Tibial nerve (tissue), 4 donors: ENCODE measurements around the gene UBXN2A. TPM values are rescaled to one million over a fixed set of nuclear protein-coding genes. Genes with fewer than 3 reads are reported as not detected.

Experiments
- DNase-seq, 2 donors: peaks; one replicate each; pipeline ENCODE4 v3.0.0-alpha.2; 2019; ENCODE audit warnings: low spot score in 2 of 2
- H3K27ac ChIP-seq, 4 donors: fragments of 200-600 bp; sonication (generic) in 3 of 4; one replicate each; pipeline ENCODE4 v1.5.1; 2017 to 2019; ENCODE audit warnings: mild to moderate bottlenecking in 1 of 4
- H3K27me3 ChIP-seq, 2 donors: fragments of 200-600 bp; sonication (generic) in 1 of 2; one replicate each; pipeline versions ENCODE4 v1.5.1 to v1.6.0; 2017 to 2019
- H3K36me3 ChIP-seq, 3 donors: fragments of 200-600 bp; sonication (generic); one replicate each; pipeline ENCODE4 v1.5.1; 2018 to 2019
- H3K4me1 ChIP-seq, 4 donors: fragments of 200-600 bp; sonication (generic) in 3 of 4; one replicate each; pipeline ENCODE4 v1.5.1; 2017 to 2019
- H3K4me3 ChIP-seq, 4 donors: fragments of 200-600 bp; sonication (generic) in 3 of 4; one replicate each; pipeline ENCODE4 v1.5.1; 2017 to 2019; ENCODE audit warnings: mild to moderate bottlenecking in 1 of 4, moderate library complexity in 1 of 4
- H3K9me3 ChIP-seq, 4 donors: fragments of 200-600 bp; sonication (generic) in 3 of 4; one replicate each; pipeline ENCODE4 v1.5.1; 2017 to 2019
- CTCF ChIP-seq, 5 experiments: fragments of 200-600 bp in 3 of 5; fragments of 450-650 bp in 2 of 5; sonication (generic) in 3 of 5; IDR thresholded peaks; one replicate each; pipeline ENCODE4 v1.5.1; 2016 to 2019; ENCODE audit warnings: antibody characterized with exemption in 5 of 5, mild to moderate bottlenecking in 3 of 5, moderate library complexity in 2 of 5
- EP300 ChIP-seq, 2 donors: sonication (generic); formaldehyde crosslinking; IDR thresholded peaks; one replicate each; pipeline ENCODE4 v1.6.1; 2017; ENCODE audit warnings: antibody characterized with exemption in 2 of 2, mild to moderate bottlenecking in 1 of 2
- POLR2A ChIP-seq, 2 donors: fragments of 450-650 bp; IDR thresholded peaks; one replicate each; pipeline ENCODE4 v1.6.1; 2017; ENCODE audit warnings: antibody characterized with exemption in 2 of 2, mild to moderate bottlenecking in 2 of 2, moderate library complexity in 2 of 2
- whole genome bisulfite sequencing, 2 donors: methylation state at CpG; one replicate each; pipeline ENCODE4 v1.1.5; 2018; 5-methylcytosine and 5-hydroxymethylcytosine counted together
- total RNA-seq, 4 donors: library from RNA; depleted of rRNA; stranded (reverse); fragments of >200 nt; gene quantifications; one replicate each; pipeline ENCODE4 v1.1.0, GENCODE V29; 2016

UBXN2A gene
- total RNA-seq, 4 donors from 2014 or later = 15.3 to 23.7 (median 17.2) TPM

- H3K27me3 ChIP-seq = peaks cover 0 to 29% of the 10 kb centered on the region in 2 donors
- peaks cover 0 to 17% (median 10%) of the 10 kb centered on the region in 4 donors for H3K4me1 ChIP-seq
- no peaks in the 10 kb centered on the region for H3K36me3 ChIP-seq
- H3K27ac ChIP-seq = no peak overlapping the region
- peak overlapping the region in 1 of 4 donors; percentile 54 for H3K4me3 ChIP-seq
- WGBS, 2 donors = 73 to 77% methylated on average over 9 of the region's 9 CpGs
- no peaks in the 10 kb centered on the region for H3K9me3 ChIP-seq
- no peak for TF ChIP-seq POLR2A (IDR thresholded peaks at IDR 0.05)
- TF ChIP-seq CTCF (IDR thresholded peaks at IDR 0.05) = no peak
- TF ChIP-seq EP300 (IDR thresholded peaks at IDR 0.05) = no peak
- DNase-seq = no peak
These were observed 69.1 kb downstream of the UBXN2A start for GRCh38 chr2:24009367-24009679.

- DNase-seq = no peak
- Histone ChIP-seq H3K36me3 (no peaks in the 10 kb centered on the region), H3K27me3 (peaks cover 0 to 29% of the 10 kb centered on the region in 2 donors), H3K4me3 (peak within 1 kb of the TSS; percentile 24 to 54 (median 38)), H3K9me3 (no peaks in the 10 kb centered on the region), H3K4me1 (peaks cover 0 to 17% (median 10%) of the 10 kb centered on the region in 4 donors), H3K27ac (no peak within 1 kb of the TSS)
- TF ChIP-seq CTCF (IDR thresholded peaks at IDR 0.05) (no peak), EP300 (IDR thresholded peaks at IDR 0.05) (no peak), POLR2A (IDR thresholded peaks at IDR 0.05) (no peak)
- 1 to 8% methylated on average over 47 to 58 of the region's 75 CpGs for WGBS, 2 donors
These were observed 69.6 kb downstream of the UBXN2A start, which contains the start of gene MFSD2B for GRCh38 chr2:24009680-24010476. TSS of gene MFSD2B (plus strand) at chr2:24010085. CDS start at chr2:24010097, 12 bp downstream.

- H3K4me3 ChIP-seq = peak overlapping the region in 2 of 4 donors; percentile 45 to 54
These were observed 70.4 kb downstream of the UBXN2A start for GRCh38 chr2:24010477-24011249.

GRCh38 chr2:24011250-24012104 is 71.2 kb downstream of the UBXN2A start:
- 68 to 86% methylated on average over 7 of the region's 7 CpGs for WGBS, 2 donors
- Histone ChIP-seq H3K4me1 (peaks cover 0 to 17% (median 10%) of the 10 kb centered on the region in 4 donors), H3K4me3 (no peak overlapping the region), H3K27me3 (peaks cover 0 to 29% of the 10 kb centered on the region in 2 donors), H3K27ac (no peak overlapping the region), H3K36me3 (no peaks in the 10 kb centered on the region), H3K9me3 (no peaks in the 10 kb centered on the region)
- no peak for DNase-seq
- TF ChIP-seq CTCF (IDR thresholded peaks at IDR 0.05) (no peak), EP300 (IDR thresholded peaks at IDR 0.05) (no peak)

More at GRCh38 chr2:24010477-24011249, 70.4 kb downstream of the UBXN2A start:
- Histone ChIP-seq H3K9me3 (no peaks in the 10 kb centered on the region), H3K27me3 (peaks cover 0 to 29% of the 10 kb centered on the region in 2 donors), H3K27ac (no peak overlapping the region), H3K4me1 (peaks cover 0 to 17% (median 10%) of the 10 kb centered on the region in 4 donors), H3K36me3 (no peaks in the 10 kb centered on the region)
- no peak for DNase-seq
- WGBS, 2 donors = 56 to 58% methylated on average over 26 to 36 of the region's 37 CpGs
- TF ChIP-seq EP300 (IDR thresholded peaks at IDR 0.05) (no peak), POLR2A (IDR thresholded peaks at IDR 0.05) (no peak), CTCF (IDR thresholded peaks at IDR 0.05) (no peak)
